Mucosa of rectum (tissue), 2 donors: ENCODE data around the gene TAF4.

ENCODE experiments used
- H3K27ac ChIP-seq, 2 donors: one replicate each; pipeline ENCODE4 v1.7.0; 2013; ENCODE audit warnings: inconsistent platforms in 2 of 2, low read depth in 2 of 2, low read length in 2 of 2
- H3K27me3 ChIP-seq, 2 donors: one replicate each; pipeline ENCODE4 v1.7.0; 2013; ENCODE audit warnings: low read length in 2 of 2; ENCODE audit not compliant: control insufficient read depth in 2 of 2, insufficient read depth in 2 of 2
- H3K36me3 ChIP-seq, 2 donors: one replicate each; pipeline ENCODE4 v1.7.0; 2013; ENCODE audit warnings: low read length in 2 of 2; ENCODE audit not compliant: control insufficient read depth in 2 of 2, insufficient read depth in 2 of 2
- H3K4me1 ChIP-seq, 2 donors: one replicate each; pipeline ENCODE4 v1.7.0; 2013; ENCODE audit warnings: low read length in 2 of 2, mild to moderate bottlenecking in 1 of 2; ENCODE audit not compliant: control insufficient read depth in 2 of 2, insufficient read depth in 2 of 2
- H3K4me3 ChIP-seq, 2 donors: one replicate each; pipeline ENCODE4 v1.7.0; 2013; ENCODE audit warnings: low read length in 2 of 2
- H3K9ac ChIP-seq, 2 donors: one replicate each; pipeline ENCODE4 v1.7.0; 2013; ENCODE audit warnings: low read length in 2 of 2, low read depth in 1 of 2, mild to moderate bottlenecking in 1 of 2
- H3K9me3 ChIP-seq, 2 donors: one replicate each; pipeline ENCODE4 v1.7.0; 2013; ENCODE audit warnings: low read length in 2 of 2; ENCODE audit not compliant: control insufficient read depth in 2 of 2
- donor health status: healthy.
- donor health status: Normal muscosa, but diverticular disease.

TAF4 gene

GRCh38 chr20:61925555-61926252, 140.0 kb downstream of the TAF4 start:
- Histone ChIP-seq H3K27me3 (no peaks in the 10 kb centered on the region), H3K4me3 (no peak overlapping the region), H3K36me3 (no peaks in the 10 kb centered on the region), H3K27ac (no peak overlapping the region), H3K4me1 (no peaks in the 10 kb centered on the region), H3K9ac (no peak overlapping the region), H3K9me3 (no peaks in the 10 kb centered on the region)

DNA sequence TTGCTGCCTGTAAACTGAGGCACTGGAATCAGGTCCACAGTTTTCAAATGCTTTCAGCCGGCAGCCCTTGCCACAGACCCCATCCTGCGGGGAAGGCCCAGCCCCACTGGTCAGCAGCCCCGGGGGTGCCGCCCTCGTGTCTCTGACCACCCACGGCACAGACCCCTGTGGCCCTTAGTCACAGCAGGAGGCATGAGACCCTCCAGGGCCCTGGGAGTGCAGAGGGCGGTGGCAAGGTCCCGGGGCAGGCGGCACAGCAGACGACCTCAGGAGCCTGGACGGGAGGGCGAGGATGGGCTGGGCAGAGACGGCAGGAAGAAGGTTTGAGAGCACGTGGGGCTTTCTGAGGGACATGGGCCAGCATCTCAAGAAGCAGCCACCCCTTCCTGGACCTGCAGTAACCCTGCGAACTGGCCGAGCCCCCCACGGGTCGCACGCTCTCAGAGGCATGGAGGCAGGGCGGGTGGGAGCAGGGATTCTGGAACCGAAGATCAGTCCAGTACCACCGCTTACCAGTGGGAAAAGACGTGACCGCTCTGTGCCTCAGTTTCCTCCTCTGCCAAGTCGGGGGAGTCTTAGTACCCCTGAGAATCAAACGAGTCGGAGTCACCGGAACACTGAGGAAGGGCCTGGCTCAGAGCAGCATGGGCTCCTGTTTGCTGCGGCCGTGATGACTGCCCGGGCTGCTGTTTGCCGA, 140.7 kb downstream of the TAF4 start:
- no peaks in the 10 kb centered on the region for H3K27me3 ChIP-seq
- no peak overlapping the region for H3K27ac ChIP-seq
- no peak overlapping the region for H3K4me3 ChIP-seq
- no peaks in the 10 kb centered on the region for H3K4me1 ChIP-seq
- H3K9ac ChIP-seq: no peak overlapping the region
- H3K36me3 ChIP-seq: no peaks in the 10 kb centered on the region
- no peaks in the 10 kb centered on the region for H3K9me3 ChIP-seq
